NCI-H82 treated with DMSO at 0.1 percent for 48 hours (cell line): Measurements from ENCODE around the gene PTPRR.

Source experiments
- DNase-seq: peaks from one replicate; lab custom pipeline; 2025; ENCODE audit not compliant: unreplicated experiment; lab: John Stamatoyannopoulos, UW

The PTPRR gene

DNA sequence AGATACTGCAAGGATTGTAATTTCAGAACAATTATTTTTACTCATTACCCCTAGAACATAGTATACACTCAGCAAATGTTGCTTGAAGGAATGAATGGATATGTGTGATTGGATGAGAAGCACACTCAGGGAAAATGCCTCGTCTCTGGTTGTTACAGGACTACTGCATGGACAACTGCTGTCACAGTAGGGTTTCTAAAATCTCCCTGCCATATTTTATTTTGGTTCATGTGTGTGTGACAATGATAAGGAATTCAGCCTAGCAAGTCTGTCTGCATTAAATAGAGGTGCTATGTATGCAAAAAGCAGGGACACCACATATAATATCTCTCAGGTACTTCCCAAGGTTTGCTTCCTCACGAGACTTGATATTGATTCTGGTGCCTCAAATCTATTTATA lies 1.4 kb downstream of the PTPRR start:
- DNase-seq, result no peak

DNA sequence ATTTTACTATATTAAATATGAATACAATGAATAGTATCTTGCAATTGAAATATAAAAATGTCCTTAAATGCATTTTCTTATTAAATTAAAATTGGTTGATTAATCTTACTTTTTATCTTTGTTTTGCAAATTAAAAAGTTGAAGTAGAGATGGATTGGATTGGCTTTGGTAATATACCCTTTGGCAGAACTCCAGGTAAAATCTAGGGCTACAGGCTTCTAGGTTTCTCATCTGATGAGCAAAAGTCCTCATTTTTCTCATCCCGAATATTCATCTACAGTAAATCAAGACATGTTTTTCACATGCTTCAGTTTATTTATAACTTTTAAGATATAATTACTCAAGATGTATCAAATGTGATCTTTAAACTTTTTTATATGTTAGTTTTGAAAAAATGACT lies 2.2 kb downstream of the PTPRR start:
- DNase-seq, result no peak

DNA sequence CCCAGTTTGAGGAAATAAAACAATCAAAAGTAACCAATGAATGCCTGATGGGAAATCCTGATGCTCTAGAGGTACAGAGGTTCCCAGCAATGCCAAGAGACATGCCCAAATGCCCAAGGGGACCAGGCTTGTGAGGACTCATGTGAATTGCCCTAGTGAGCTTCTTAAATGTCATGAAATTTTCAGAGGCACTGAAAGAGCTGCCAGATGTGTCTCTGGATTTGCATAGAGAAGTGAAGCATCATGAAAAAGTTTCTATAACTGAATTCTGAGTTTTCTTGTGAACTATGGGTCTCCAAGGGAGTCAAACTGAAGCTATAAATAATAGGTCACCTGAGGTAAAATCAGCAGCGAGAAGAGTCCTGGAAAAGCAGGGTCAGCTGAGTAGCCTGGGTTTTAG lies 9.9 kb downstream of the PTPRR start:
- DNase-seq, result no peak

DNA sequence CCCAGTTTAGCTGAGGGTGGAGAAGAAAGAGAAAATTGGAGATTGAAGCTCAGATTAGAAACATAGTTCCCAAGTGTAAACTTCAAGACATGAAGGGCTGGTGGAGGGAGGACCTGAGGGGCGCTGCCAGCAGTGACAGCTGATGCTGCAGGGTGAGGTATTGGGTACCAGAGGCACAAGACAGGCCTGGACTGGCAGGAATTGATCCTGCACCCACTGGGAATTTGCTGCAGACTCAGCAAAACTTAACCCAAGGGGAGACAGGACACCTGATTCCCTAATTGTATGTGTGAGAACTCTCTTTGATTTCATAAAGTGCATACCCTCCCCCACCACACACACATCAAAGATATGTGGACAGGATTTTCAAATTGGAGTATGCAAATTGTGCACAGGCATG lies 11.6 kb downstream of the PTPRR start:
- DNase-seq, result no peak

DNA sequence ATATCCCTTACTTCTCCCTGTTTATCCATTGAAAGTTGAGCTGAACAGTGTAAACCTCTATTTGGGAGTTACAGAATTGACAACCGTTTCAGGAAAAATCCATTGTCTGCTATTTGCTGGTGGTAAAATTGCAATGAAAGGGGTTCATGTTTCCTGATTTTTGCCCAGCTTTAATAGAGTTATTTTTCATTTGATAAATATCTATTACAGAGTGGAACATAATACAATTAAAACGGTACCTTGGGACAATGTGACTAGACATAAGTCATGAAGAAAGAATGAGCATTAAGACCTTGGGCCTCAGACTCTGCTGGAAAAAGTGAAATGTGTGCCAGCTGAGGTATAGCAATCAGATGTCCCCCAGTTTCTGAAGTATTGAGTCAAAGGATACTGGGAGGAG lies 13.1 kb downstream of the PTPRR start:
- no peak for DNase-seq

DNA sequence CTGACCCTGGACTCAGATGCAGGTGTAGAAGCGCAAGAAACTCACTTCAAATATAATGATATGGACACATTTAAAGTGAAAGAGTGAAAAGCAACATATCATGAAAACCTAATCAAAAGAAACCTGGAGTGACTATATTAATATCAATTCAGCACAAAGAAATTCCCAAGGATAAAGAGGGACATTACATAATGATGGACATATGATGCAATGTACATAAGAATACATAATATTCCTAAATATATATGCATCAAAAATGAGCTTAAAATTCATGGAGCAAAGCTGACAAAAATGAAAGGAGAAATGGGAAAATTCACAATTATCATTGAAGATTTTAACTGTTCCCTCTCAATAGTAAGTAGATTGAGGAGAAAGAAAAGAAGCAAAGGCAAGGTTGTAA lies 24.6 kb downstream of the PTPRR start:
- no peak for DNase-seq

DNA sequence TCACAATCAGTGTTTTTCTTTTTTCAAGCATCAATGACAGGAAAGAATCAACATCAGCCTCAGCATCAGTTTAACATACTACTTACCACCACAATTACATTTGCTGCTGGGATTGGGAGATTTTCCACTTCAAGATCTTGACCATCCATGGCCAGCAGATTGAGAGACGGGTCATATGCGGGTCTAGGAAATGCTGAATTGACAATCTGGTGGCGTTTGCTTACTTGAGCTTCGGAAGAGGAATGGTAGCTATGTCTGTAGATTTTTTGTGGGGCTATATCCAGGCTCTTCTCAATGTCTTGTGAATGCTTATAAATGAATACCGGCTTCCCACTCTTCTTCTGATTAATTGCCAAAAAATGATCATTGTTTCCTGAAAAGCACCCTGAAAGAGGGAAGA lies 27.9 kb downstream of the PTPRR start:
- DNase-seq, result no peak

DNA sequence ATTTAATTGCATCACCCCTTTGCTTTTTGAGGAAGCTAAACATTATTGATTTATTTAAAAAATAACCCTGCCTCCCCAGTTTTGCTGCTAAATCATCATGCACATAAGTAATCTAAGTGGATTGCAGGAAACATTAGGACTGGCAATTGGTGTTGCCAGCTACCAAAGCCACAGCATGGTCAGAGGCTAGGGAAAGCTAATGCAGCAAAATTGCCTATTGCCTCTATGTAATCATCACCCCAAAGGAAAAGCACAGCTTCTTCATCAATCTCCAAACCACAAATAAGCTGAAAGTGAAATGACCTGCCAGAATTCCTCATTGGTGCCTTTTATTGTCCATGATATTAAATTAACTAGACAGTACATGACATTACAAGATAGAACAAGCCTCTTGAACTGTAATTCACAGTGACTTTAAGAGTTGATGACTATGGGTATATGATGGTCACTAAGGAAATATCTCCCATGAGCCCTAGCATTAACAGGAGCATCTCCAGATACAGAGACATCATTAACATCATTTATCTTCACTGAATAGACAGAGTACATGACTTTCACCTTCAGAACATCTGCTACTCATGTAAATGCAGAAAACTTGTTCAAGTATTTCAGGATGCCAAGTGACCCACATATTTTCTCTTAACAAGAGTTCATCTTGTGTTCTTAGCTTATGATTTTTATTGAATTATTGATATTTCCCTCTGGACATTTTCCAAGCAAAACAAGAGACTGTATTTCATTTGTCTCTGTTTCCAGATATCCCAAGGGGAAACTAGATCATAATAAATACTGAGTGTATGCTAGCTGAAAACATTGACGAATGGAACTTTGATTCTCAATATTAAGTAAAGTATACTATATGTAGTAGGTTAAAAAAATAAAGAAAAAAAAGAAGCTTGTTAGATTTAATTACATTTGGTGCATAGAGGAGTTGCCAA lies 29.4 kb downstream of the PTPRR start:
- no peak for DNase-seq

DNA sequence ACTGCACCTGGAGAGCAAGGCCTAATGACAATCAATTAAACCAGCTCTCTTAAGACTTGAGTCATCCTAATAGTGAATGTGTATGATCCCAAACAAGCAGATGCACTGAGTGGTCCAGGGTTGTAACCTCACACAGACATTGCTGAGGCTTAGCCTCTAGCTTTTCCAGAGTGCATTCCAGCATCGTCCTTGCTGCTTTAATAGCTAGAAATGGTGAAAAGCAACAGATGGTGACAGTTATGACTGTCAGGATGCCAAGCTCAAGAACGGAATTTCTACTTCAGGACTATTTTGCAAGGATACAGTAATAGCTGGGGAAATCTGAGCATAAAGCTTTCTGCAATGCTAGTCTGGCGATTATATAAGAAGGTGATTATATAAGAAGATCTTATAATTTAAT lies 34.6 kb downstream of the PTPRR start:
- no peak for DNase-seq

DNA sequence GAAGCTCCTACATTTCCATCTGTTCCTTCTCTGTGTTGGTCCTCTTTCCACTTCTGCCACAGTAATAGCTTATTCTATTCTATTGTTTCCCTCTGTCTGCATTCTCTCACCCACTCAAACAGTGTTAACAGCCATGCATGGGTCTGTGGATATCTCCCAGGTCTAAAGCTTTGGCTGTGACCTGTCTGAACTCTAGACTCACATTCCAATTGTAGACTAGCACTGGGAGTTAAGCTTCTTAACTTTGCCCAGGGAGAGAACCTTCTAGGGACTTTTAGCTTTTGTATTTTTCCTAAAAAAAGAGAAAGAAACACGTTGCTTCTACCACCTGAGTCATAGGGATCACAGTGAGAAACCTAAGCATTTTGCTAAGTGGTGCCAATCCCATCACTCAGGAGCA lies 36.7 kb downstream of the PTPRR start:
- no peak for DNase-seq

DNA sequence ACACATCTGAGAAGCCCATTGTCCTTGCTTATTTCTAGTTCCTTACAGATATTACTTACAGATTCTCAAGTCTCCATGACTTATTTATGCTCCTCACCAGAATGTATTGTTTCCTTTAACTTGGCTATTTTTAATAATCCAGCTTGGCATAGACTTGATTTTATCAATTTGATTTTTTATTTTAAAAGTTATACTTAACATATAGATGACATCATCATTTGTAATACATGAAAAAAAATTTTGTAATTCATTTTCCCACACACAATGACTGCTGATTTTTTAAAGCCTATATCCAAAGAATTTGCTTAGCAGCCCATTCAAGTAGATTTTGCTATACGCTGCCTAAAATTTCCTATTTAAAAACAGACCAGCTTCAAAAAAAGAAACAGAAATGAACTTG lies 39.8 kb downstream of the PTPRR start:
- DNase-seq, result no peak

DNA sequence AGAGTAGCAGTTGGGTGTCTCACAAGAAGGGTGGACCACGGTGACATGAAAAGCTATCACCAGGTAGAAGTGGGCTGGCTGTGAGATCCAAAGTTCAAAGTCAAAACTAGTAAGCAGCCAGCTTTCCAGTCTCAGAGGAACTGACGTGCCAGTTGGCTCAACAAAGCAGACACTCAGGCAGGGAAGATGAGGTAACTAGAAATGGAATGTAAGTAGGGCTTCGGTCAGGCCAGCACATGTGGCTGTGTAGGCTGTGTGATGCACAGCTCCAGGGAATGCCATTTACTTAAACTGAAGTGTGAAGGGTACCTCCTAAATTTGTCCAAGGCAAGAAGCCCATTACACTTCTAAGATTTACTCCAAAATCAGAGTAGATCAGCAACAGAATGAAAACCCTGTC lies 43.6 kb downstream of the PTPRR start:
- DNase-seq, result no peak

DNA sequence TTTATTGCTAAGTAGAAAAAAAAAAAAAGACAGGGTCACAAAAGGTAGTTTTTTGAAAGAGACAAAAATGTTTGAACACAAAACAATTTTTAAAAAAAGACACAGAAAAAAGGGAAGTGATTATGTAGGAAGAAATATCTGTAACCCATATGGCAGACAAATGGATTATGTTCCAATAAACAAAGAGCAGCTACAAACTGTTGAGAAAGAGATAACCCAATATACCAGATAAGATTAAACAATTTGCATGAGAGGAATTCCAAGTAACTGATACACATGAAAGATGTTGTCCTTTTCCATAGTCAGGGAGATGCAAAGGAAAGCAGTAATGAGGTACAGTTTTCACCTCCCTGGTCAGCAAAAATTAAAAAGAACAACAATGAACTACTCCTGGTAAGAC lies 44.9 kb downstream of the PTPRR start:
- DNase-seq, result peak; percentile 15

DNA sequence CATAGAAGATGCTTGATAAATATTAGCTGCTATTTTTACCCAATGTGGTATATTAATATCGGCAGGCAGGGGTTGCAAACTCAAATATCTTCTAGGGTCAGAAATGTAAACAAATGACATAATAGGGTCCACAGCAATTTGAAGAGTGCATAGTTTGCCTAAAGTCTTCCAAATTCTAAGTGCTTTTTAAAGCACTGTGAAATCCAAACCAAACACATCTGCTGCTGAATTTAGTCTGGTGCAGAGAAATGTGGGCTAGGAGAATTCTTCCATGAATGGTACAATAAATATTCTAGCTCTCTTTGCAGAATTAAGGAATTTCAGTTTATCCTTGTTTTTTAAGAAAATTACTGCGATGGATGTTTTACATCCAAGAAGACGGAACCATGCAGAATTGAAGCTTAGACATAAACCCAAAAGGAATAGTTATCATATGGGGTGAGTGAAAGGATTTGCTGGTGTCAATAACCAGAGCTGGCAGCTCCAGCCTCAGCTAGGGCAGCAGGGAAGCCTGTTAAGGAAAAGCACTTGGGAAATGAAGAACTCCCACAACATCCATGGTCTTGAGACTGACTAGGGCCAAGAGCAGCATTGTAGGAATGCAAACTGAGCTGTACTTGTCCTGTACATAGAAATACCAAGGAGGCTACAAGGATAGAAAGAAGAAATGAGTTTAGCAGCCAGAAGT lies 65.5 kb downstream of the PTPRR start:
- no peak for DNase-seq

DNA sequence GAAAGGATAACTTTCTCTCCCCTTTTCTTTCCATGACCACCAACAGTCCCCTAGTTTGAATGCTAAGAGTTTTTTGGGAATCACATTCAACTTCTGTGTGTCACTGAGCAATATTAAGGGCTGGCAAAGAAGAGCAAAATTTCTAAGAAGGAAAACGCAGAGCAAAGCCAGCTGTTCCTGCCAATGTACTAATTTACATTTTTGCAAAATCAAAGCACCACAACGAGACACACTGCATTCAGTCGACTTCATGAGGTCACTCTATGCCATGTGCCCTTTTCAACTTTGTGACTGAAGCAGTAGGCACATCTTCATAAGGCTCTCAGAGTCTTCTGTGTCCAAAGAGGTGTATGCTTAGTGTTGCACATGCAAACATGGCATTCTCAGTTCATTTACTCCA lies 66.4 kb downstream of the PTPRR start:
- no peak for DNase-seq

DNA sequence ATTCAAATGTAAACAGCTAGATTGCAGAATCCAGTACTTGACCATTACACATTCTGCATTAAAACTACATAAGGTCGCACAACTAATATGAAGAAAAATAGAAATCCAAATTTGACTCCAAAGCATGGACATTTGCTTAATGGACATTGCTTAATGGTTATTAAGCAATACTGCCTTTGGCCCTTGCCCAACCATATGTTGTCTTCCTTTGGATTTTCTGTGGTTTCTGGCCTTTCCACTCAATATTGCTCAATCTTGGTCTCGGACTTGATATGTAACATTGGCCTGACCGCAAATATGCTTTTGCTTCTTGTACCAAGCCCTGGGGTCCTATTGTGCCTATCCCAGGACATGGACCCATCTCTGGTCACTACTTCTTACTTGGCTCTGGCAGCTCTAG lies 67.2 kb downstream of the PTPRR start:
- DNase-seq, result no peak

DNA sequence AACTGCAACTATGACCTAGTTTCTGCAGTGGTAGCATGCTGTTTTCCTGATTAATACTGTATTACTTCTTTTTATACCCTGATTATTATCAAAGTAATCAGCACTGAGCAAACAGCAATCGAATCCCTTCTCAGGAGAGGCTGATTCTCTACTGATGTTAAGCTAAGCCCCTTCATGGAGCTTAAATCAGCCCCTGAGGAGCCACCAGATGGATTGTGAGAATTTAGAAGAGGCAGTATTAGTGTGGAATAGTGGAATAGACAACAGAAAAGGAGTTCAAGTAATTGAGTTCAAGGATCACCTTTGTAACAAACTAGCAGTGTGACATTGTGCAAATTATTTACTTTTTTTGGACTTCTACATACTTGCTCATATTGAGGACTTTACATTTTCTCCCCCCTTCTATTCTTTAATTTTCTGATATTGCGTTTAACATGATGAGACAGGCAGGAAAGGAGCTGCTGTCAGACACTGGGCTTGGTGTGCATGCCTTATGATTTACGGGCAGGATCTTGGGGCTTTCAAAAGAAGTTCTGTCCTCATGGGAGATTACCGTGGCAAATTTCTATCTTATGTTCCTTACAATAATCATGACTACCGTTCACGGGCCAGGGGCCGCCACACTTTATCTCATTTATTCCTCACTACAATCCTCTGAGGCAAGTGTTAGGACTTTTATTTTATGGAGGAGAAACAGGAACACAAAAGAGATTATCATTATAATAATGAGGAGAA lies 68.0 kb downstream of the PTPRR start:
- peak; percentile 76 for DNase-seq

DNA sequence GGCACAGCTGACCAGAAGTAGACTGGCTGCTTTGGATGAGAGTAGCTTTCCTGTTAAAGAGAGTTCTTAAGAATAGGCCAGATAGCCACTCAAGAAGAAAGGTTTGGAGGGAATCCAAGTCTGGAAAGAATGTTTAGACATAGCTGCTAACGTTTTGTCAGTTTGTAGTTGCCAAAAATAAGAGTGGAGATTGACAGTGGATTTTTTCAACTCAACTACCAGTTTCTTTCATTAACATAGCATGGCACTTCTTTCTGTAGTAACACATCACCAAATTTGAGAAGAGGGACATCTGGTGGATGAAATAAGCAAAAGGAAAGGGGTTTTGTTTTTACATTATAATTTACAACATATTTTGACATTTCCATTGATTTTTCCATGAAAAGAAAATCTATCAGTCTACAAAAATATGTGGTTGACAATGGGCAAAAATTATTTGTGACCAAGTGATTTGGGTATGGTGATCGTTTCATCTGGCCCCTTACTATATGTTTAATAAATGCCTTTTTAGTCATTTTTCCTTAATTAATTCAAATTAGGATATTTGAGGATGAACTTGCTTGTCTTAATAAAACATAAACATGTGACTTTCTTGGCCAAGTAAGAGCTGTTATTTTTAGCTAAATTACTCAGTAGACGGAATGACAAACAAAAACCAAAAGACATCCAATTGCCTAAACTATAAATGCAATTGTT lies 71.1 kb downstream of the PTPRR start:
- DNase-seq, result no peak

DNA sequence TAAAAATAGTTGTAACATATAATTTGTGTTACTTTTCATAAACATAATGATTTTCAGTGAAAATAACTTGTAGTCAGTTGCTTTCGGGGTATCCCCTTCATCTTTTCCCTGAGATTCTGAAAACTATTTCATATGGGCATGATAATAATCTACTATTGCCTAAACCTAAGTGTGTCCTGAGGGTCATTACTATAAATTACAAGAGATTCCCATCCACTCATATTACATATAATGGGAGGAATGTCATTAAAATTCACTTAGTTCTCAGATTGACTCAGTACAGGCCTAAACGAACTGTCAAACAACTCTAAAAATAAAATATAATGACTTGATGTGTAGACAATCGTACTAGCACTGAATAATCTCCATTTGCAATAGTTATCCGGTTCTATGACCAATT lies 72.7 kb downstream of the PTPRR start:
- DNase-seq, result no peak

DNA sequence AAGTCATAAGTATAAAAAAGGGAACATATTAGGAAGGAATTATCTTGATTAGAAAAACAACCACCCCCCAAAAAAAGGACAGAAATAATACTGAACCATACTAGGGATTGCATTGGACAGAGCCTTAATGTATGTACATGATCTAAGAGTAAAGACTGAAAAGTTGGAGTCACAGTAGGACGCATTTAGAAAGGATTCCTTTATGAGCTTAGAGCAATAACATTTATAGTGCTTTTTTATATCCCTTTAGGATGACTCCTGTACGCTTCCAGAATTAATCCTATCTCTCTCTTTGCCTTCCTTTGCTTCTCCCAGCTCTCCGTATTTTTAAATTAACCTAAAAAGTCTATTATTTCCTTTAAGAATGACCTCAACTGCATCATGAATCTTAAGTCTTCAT lies 75.3 kb downstream of the PTPRR start:
- DNase-seq, result no peak

DNA sequence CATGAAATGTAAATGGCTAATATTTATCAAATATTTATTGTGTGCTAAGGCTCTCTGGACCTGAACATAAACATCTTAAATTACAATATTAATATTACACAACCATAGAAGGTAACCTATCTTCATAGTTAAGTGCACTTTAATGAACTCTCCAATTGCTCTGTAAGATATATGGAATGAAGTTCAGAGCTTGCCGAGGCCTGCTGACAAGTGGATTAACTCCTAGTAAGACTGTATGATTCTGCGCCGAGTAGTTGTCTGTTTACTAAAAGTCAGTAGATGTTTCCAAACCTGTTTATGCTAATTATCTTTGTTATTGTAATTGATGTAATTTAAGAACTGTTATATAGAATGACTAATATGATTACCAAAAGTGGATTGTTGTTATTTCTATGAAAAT lies 77.2 kb downstream of the PTPRR start:
- DNase-seq, result no peak
